ENCODE data around the gene CDK11B. TPM values are rescaled to one million over a fixed set of nuclear protein-coding genes. Genes with fewer than 3 reads are reported as not detected.

CDK11B gene
- total and polyA plus RNA-seq, 7 experiments from 2014 or later = 11.8 to 45.4 (median 33.9) TPM

GRCh38 chr1:1683104-1683905 is 24.5 kb upstream of the CDK11B start:
- ATAC-seq (no peak), DNase-seq (no peak)
- intact Hi-C loops (cut with micrococcal nuclease) = no loop called here
- Mint-ChIP-seq H3K27ac (peak overlapping the region in 2 of 9 donors; percentile 55 to 63), H3K4me3 (peak overlapping the region in 2 of 10 donors; percentile 41 to 42), H3K9me3 (no peaks in the 10 kb centered on the region), H3K4me1 (peaks cover 18 to 71% (median 47%) of the 10 kb centered on the region in 7 donors), H3K36me3 (peaks cover 0 to 18% (median 2%) of the 10 kb centered on the region in 5 donors), H3K27me3 (no peaks in the 10 kb centered on the region)
- Histone ChIP-seq H3K9me3 (ENCODE audit: control insufficient read depth in 2 of 3, low read length in 3 of 3) (no peaks in the 10 kb centered on the region), H3K27me3 (ENCODE audit: control insufficient read depth in 2 of 2, insufficient read depth in 2 of 2, low read length in 2 of 2) (no peaks in the 10 kb centered on the region), H3K4me3 (ENCODE audit: low read length) (no peak overlapping the region), H3K36me3 (ENCODE audit: control insufficient read depth in 2 of 3, insufficient read depth in 3 of 3, low read length in 3 of 3) (peaks cover 0 to 31% (median 0%) of the 10 kb centered on the region in 3 experiments), H3K27ac (ENCODE audit: low read depth, low read length) (no peak overlapping the region), H3K4me1 (ENCODE audit: control insufficient read depth in 2 of 2, insufficient read depth in 2 of 2, low read length in 2 of 2) (peaks cover 5 to 7% of the 10 kb centered on the region in 2 donors)
- POLR2A ChIA-PET = no interaction called here
- CTCF ChIA-PET = no interaction called here

- no peaks in the 10 kb centered on the region for H3K9me3 ChIP-seq (ENCODE audit: control insufficient read depth in 2 of 3, low read length in 3 of 3)
- no peak overlapping the region for H3K27ac ChIP-seq (ENCODE audit: low read depth, low read length)
- Mint-ChIP-seq H3K4me3 (no peak overlapping the region), H3K9me3 (no peaks in the 10 kb centered on the region), H3K36me3 (peaks cover 0 to 12% (median 0%) of the 10 kb centered on the region in 5 donors), H3K27me3 (no peaks in the 10 kb centered on the region), H3K27ac (peak overlapping the region in 6 of 9 donors; percentile 20 to 100 (median 64)), H3K4me1 (peaks cover 26 to 61% (median 39%) of the 10 kb centered on the region in 7 donors)
- intact Hi-C loops (cut with micrococcal nuclease) = no loop called here
- peaks cover 0 to 26% (median 0%) of the 10 kb centered on the region in 3 experiments for H3K36me3 ChIP-seq (ENCODE audit: control insufficient read depth in 2 of 3, insufficient read depth in 3 of 3, low read length in 3 of 3)
- no peak for ATAC-seq
- no peak overlapping the region for H3K4me3 ChIP-seq (ENCODE audit: low read length)
- peaks cover 9 to 10% of the 10 kb centered on the region in 2 donors for H3K4me1 ChIP-seq (ENCODE audit: control insufficient read depth in 2 of 2, insufficient read depth in 2 of 2, low read length in 2 of 2)
- ChIA-PET POLR2A (interaction anchor here (1.1 kb wide), 1 partner anchor 65 kb away, joined by 4 read pairs; the partner anchor contains the start of gene MIB2), CTCF (no interaction called here)
- no peak for DNase-seq
- H3K27me3 ChIP-seq (ENCODE audit: control insufficient read depth in 2 of 2, insufficient read depth in 2 of 2, low read length in 2 of 2) = no peaks in the 10 kb centered on the region
Observed at GRCh38 chr1:1680912-1681273, 22.1 kb upstream of the CDK11B start.

- H3K27ac Mint-ChIP-seq = peak overlapping the region in 5 of 9 donors; percentile 8 to 100 (median 74)
- no peaks in the 10 kb centered on the region for H3K9me3 Mint-ChIP-seq
- peaks cover 0 to 22% (median 0%) of the 10 kb centered on the region in 3 experiments for H3K36me3 ChIP-seq (ENCODE audit: control insufficient read depth in 2 of 3, insufficient read depth in 3 of 3, low read length in 3 of 3)
- no peaks in the 10 kb centered on the region for H3K27me3 Mint-ChIP-seq
- no peaks in the 10 kb centered on the region for H3K27me3 ChIP-seq (ENCODE audit: control insufficient read depth in 2 of 2, insufficient read depth in 2 of 2, low read length in 2 of 2)
- ChIA-PET CTCF (interaction anchor here (0.7 kb wide), 1 partner anchor 97 kb away, joined by 4 read pairs; no protein-coding TSS in a partner anchor), POLR2A (interaction anchor here (1.1 kb wide), 1 partner anchor 65 kb away, joined by 4 read pairs; the partner anchor contains the start of gene MIB2)
- no peak for DNase-seq
- peaks cover 24 to 55% (median 34%) of the 10 kb centered on the region in 7 donors for H3K4me1 Mint-ChIP-seq
- no peak for ATAC-seq
- intact Hi-C loops (cut with micrococcal nuclease) = no loop called here
- H3K9me3 ChIP-seq (ENCODE audit: control insufficient read depth in 2 of 3, low read length in 3 of 3) = no peaks in the 10 kb centered on the region
- H3K4me3 ChIP-seq (ENCODE audit: low read length) = no peak overlapping the region
- peaks cover 9 to 10% of the 10 kb centered on the region in 2 donors for H3K4me1 ChIP-seq (ENCODE audit: control insufficient read depth in 2 of 2, insufficient read depth in 2 of 2, low read length in 2 of 2)
- H3K27ac ChIP-seq (ENCODE audit: low read depth, low read length) = no peak overlapping the region
- H3K36me3 Mint-ChIP-seq = peaks cover 0 to 9% (median 0%) of the 10 kb centered on the region in 5 donors
- H3K4me3 Mint-ChIP-seq = no peak overlapping the region
Observed at GRCh38 chr1:1680031-1680911, 21.5 kb upstream of the CDK11B start.

- peaks cover 0 to 11% (median 0%) of the 10 kb centered on the region in 5 donors for H3K36me3 Mint-ChIP-seq
- H3K36me3 ChIP-seq (ENCODE audit: control insufficient read depth in 2 of 3, insufficient read depth in 3 of 3, low read length in 3 of 3) = peaks cover 0 to 16% (median 0%) of the 10 kb centered on the region in 3 experiments
- H3K4me1 ChIP-seq (ENCODE audit: control insufficient read depth in 2 of 2, insufficient read depth in 2 of 2, low read length in 2 of 2) = peaks cover 9 to 10% of the 10 kb centered on the region in 2 donors
- H3K27me3 ChIP-seq (ENCODE audit: control insufficient read depth in 2 of 2, insufficient read depth in 2 of 2, low read length in 2 of 2) = no peaks in the 10 kb centered on the region
- ATAC-seq = peak; percentile 56
- H3K27ac Mint-ChIP-seq = peak overlapping the region; percentile 91 to 100 (median 96)
- no peaks in the 10 kb centered on the region for H3K9me3 Mint-ChIP-seq
- H3K4me3 ChIP-seq (ENCODE audit: low read length) = peak overlapping the region; percentile 77
- peaks cover 24 to 43% (median 30%) of the 10 kb centered on the region in 7 donors for H3K4me1 Mint-ChIP-seq
- H3K9me3 ChIP-seq (ENCODE audit: control insufficient read depth in 2 of 3, low read length in 3 of 3) = no peaks in the 10 kb centered on the region
- peak in 6 of 9 donors; percentile 29 to 56 (median 50) for DNase-seq
- POLR2A ChIA-PET = interaction anchor here (0.6 to 2.3 kb wide), 7 partner anchors 9 to 617 kb away, joined by 3 to 6 read pairs (median 4); partner anchors contain the start of gene MIB2
- H3K4me3 Mint-ChIP-seq = peak overlapping the region; percentile 82 to 97 (median 90)
- intact Hi-C loops (cut with micrococcal nuclease) = loop anchor here (2.0 to 5.0 kb wide), 2 partner anchors 20 to 229 kb away; partner anchors contain the start of gene CDK11B (in 1 of the 2)
- CTCF ChIA-PET = interaction anchor here (0.7 kb wide), 1 partner anchor 14 kb away, joined by 3 read pairs; the partner anchor contains the start of gene SLC35E2B
- no peaks in the 10 kb centered on the region for H3K27me3 Mint-ChIP-seq
- H3K27ac ChIP-seq (ENCODE audit: low read depth, low read length) = peak overlapping the region; percentile 88
Observed at GRCh38 chr1:1678581-1679380, 20.0 kb upstream of the CDK11B start.

- H3K4me3 Mint-ChIP-seq = peak overlapping the region; percentile 82 to 97 (median 90)
- H3K27ac ChIP-seq (ENCODE audit: low read depth, low read length) = peak overlapping the region; percentile 88
- ChIA-PET CTCF (no interaction called here), POLR2A (interaction anchor here (0.6 to 2.3 kb wide), 10 partner anchors 8 to 618 kb away, joined by 3 to 6 read pairs (median 3); partner anchors contain the start of gene MIB2)
- H3K9me3 ChIP-seq (ENCODE audit: control insufficient read depth in 2 of 3, low read length in 3 of 3) = no peaks in the 10 kb centered on the region
- H3K27me3 ChIP-seq (ENCODE audit: control insufficient read depth in 2 of 2, insufficient read depth in 2 of 2, low read length in 2 of 2) = no peaks in the 10 kb centered on the region
- no peaks in the 10 kb centered on the region for H3K27me3 Mint-ChIP-seq
- peak overlapping the region; percentile 77 for H3K4me3 ChIP-seq (ENCODE audit: low read length)
- H3K36me3 Mint-ChIP-seq = peaks cover 0 to 6% (median 0%) of the 10 kb centered on the region in 5 donors
- peak overlapping the region; percentile 91 to 100 (median 96) for H3K27ac Mint-ChIP-seq
- peak; percentile 77 for ATAC-seq
- H3K36me3 ChIP-seq (ENCODE audit: control insufficient read depth in 2 of 3, insufficient read depth in 3 of 3, low read length in 3 of 3) = peaks cover 0 to 10% (median 0%) of the 10 kb centered on the region in 3 experiments
- no peaks in the 10 kb centered on the region for H3K9me3 Mint-ChIP-seq
- peaks cover 9 to 10% of the 10 kb centered on the region in 2 donors for H3K4me1 ChIP-seq (ENCODE audit: control insufficient read depth in 2 of 2, insufficient read depth in 2 of 2, low read length in 2 of 2)
- peak in 8 of 9 donors; percentile 38 to 69 (median 60) for DNase-seq
- intact Hi-C loops (cut with micrococcal nuclease) = loop anchor here (2.0 to 5.0 kb wide), 2 partner anchors 19 to 229 kb away; partner anchors contain the start of gene CDK11B (in 1 of the 2)
- H3K4me1 Mint-ChIP-seq = peaks cover 24 to 35% (median 27%) of the 10 kb centered on the region in 7 donors
Observed at GRCh38 chr1:1677718-1678580, 19.1 kb upstream of the CDK11B start.

Data from naive thymus-derived CD4-positive, alpha-beta T cell (primary cell).